ENCODE results near the gene MALL.
"Not testable (repeated sequence)": the region's sequence is repeated elsewhere in the genome, so short reads cannot be mapped to it uniquely, and the experiment has no call there.

MALL gene

GRCh38 chr2:110115291-110116032, at the start of gene MALL:
TSS of gene MALL (minus strand) at chr2:110115822. CDS start at chr2:110115792, 30 bp downstream.
- intact Hi-C loops (cut with DNase I): no loop called here
- DNase-seq: peak in 1 of 42 donors; percentile 18

GRCh38 chr2:110157153-110157793, 41.7 kb upstream of the MALL start:
- DNase-seq: peak in 22 of 42 donors; percentile 8 to 58 (median 28)
- intact Hi-C loops (cut with DNase I): no loop called here

- DNase-seq; intact Hi-C loops (cut with DNase I): not testable (repeated sequence)
Measured at GRCh38 chr2:110154828-110155227, 39.2 kb upstream of the MALL start.

GRCh38 chr2:110154188-110154587, 38.6 kb upstream of the MALL start:
- DNase-seq; intact Hi-C loops (cut with DNase I): not testable (repeated sequence)

DNA sequence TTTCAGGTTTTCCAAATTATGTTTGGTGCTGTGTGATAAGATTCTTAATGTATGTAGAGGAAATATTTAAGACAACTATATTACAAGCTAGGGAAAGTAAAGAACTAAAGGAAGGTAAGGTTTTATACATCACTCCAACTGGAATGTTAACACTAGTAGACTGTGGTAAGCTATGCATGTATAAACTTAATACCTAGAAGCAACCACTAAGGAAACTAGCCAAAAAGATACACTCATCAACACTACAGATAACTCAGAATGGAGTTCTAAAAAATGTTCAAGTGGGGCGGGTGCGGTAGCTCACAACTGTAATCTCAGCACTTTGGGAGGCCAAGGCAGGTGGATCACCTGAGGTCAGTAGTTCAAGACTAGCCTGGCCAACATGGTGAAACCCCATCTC, 37.8 kb upstream of the MALL start:
- intact Hi-C loops (cut with DNase I): no loop called here
- no peak for DNase-seq

GRCh38 chr2:110152943-110153342, 37.3 kb upstream of the MALL start:
- intact Hi-C loops (cut with DNase I): no loop called here
- DNase-seq: no peak

DNA sequence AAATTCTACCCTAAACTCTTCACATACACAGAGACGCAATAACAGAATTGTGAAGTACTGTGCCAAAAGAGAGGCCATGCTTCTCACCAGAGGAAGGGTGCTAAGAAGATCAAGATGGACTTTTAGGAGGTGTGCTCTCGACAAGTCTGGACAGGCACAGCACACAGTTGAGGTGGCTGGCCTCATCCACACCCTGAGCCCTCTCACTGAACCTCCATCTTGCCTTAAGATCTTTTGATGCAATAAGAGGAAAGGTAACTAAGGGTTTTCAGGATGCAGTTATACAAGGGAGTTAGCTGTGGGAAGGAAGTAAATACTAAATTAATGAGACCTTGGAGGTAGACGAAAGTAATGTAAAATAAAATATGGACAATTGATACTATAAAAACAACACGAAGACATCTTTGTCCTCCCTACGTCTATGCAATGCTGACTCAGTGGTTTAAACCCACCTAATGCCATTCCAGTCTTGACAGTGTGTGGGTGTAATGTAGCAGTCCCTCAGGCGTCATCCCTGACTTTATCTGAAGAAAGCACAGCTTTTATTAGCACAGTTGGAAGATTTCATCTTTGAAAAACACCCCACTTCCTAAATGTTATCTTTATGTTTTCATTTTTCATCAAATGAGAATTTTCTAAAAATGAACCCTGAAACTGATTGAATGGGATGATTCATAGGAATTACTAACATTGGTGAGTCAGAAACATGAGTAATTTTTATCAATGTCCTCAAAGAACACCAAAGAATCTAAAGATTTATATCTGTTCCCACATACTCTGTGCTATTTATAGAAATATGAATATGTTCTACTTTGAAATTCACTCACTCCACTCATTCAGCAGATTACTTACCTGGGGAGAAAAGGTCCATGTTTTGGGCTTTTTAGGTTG, 34.0 kb upstream of the MALL start:
- peak in 19 of 42 donors; percentile 3 to 79 (median 27) for DNase-seq
- intact Hi-C loops (cut with DNase I): no loop called here

- DNase-seq: no peak
- intact Hi-C loops (cut with DNase I): no loop called here
Measured at GRCh38 chr2:110146945-110147332, 31.3 kb upstream of the MALL start.

- intact Hi-C loops (cut with DNase I): no loop called here
- DNase-seq: no peak
Measured at GRCh38 chr2:110146183-110146944, 30.7 kb upstream of the MALL start.

- intact Hi-C loops (cut with DNase I): no loop called here
- no peak for DNase-seq
Measured at GRCh38 chr2:110143982-110144381, 28.4 kb upstream of the MALL start.

- DNase-seq: no peak
- intact Hi-C loops (cut with DNase I): no loop called here
Measured at GRCh38 chr2:110140401-110140800, 24.8 kb upstream of the MALL start.

- DNase-seq: no peak
- intact Hi-C loops (cut with DNase I): no loop called here
Measured at GRCh38 chr2:110134025-110134424, 18.4 kb upstream of the MALL start.

GRCh38 chr2:110131166-110131565, 15.5 kb upstream of the MALL start:
- intact Hi-C loops (cut with DNase I): no loop called here

GRCh38 chr2:110130757-110131156, 15.1 kb upstream of the MALL start:
- DNase-seq: no peak
- intact Hi-C loops (cut with DNase I): no loop called here

More at GRCh38 chr2:110131166-110131565, 15.5 kb upstream of the MALL start:
- DNase-seq: no peak

DNA sequence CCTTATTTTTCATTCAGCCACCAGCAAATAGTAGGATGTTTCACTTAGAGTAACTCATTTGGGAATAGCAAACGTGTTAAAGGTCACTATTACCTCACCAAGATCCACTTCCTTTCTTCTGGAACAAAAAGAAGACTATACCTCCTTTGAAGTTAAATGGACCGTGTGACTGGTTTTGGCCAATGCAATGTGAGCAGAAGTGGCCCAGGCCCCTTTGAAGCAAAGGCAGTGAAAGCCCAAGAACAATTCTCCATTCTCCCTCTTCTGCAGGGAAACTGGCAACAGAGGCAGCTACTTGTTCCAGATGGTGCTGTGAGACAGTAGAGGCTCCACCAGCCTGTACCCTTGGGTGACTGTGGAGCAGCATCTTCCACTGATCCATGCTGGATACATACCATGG, 11.3 kb upstream of the MALL start:
- intact Hi-C loops (cut with DNase I): no loop called here
- peak in 2 of 42 donors; percentile 15 to 20 for DNase-seq

- no peak for DNase-seq
- intact Hi-C loops (cut with DNase I): no loop called here
Measured at GRCh38 chr2:110126086-110126773, 10.6 kb upstream of the MALL start.

GRCh38 chr2:110124939-110125691, 9.5 kb upstream of the MALL start:
- intact Hi-C loops (cut with DNase I): no loop called here
- no peak for DNase-seq
